Activated T-cell treated with anti-CD3 and anti-CD28 coated beads for 48 hours (primary cell): Measurements from ENCODE around the gene NCKAP5L.
"Not testable (repeated sequence)": the region's sequence is repeated elsewhere in the genome, so short reads cannot be mapped to it uniquely, and the experiment has no call there.

Experiments
- DNase-seq: peaks from one replicate; pipeline ENCODE4 v3.0.0-alpha.2; 2020; ENCODE audit warnings: low read depth

Gene NCKAP5L

DNA sequence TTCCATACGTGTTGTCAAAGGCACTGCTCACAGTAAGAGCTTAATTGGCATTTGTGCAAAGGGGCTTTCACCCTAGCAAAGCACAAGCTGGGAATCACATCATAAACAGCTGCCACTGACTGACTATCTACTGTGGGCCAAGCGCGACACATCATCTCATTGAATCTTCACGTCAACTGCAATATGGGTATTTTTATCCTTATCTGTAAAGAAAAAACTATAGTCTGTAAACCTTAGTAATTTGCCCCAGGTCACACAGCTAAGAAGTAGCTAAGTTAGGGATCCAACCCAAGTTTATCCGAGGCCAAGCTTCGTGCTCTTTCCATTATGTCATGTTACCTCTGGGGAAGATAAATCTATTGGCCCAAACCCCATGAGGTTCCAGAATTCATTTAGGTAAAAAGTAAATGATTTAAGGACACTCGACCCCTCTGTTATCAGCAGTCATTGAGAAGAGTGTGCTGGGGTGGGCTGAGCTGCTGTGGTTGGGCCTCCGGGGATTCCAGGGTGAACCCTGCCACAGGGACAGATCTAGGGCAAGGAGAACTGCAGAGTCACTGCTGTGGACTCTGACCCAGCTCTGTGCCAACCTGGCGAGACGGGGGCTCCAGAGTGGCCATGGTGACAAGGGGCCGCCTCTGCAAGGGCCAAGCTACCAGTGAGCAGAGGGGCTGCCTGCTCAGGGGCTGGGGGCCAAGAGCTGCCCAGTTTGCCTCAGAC, 27.6 kb downstream of the NCKAP5L start:
- no peak for DNase-seq

DNA sequence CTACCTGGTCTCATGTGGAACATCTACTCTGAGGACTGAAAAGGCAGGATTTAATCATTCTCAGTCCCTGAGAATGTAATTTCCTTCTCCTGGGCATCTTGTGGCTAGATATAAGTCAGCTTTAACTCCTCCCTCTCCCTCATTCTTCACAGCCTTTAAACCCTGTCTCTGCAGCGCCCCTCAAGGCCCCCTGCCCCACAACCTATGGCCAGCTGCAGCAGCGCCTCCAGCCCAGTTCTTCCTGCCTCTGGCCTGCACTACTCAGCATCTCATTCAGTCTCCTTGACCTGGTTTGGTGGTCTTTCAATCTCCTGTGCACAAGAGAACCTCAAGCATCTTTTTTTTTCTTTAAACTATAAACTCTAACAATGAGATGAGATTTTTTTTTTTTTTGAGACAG, 29.3 kb downstream of the NCKAP5L start:
- no peak for DNase-seq

DNA sequence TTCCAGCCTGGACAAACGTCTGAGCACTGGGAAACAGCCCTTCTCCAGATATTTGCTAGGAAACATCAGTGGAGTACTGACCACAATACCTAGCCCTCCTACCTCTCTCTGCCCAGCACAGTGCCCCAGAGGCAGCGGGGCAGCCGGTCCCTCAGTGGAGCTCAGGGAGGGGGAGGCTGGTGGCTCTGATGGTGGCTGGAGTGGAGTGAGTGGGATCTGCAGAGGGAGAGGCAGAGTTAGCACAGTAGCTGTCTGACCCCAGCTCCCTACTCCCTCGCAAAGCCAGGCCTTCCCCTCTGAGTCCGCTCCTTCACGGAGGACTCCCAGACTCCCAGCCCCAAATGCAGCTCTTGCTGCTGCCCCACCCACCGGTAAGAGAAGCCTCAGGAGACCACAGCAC, 30.0 kb downstream of the NCKAP5L start:
- DNase-seq, result no peak

DNA sequence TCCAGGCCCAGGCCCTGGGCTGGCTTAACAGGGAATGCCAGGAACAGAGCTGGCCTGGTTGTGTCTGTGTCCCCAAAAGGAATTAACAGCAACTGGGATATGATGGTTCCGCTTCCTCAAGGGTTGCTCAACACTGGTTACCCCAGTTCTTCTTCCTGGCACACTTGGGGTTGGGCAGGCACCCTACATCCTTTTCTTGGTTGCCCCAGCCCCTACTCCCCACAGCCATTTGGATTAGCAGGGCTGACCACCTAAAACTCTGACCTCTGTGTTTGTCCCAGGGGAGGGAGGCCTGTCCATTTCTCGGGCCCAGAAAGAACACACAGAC, 30.8 kb downstream of the NCKAP5L start:
- no peak for DNase-seq

DNA sequence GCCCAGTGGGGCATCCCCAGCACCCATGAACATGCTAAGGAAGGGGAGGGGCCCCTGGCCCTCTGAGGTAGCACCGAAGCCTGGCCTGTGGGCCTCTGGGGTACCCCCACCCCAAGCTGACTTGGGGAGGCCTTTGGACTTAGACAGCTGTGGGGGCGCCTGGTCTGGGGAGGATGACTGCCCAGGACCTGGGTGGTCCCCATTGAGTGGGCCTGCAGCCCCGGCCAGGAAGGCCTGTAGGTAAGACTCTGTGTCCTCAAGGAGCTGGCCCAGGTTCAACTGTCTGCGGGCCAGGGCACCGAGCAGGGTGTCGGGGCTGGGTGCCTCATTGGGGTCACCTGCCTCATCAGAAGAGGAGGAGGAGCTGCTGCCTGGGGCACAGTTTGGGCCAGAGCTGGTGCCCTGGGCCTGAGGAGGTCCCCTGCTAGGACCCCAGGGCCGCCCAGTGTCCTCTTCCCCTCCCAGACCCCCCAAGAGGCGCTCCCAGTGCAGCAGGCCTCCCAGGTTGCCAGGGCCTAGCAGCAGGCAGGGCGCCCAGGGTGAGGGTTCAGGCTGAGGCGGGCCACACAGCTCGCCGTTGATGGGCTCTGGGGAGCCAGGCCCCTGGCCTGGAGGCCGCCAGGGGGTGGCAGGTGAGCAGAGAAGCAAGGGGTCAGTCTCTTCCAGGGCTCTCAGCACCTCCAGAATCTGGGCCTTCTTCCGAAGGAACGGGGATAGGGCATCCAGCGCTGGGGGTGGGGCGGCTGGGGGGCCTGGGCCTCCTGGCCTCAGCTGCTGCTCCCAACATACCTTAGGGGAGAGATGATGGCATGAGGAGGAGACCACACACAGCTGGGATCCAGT, 31.4 kb downstream of the NCKAP5L start:
- DNase-seq, result no peak

DNA sequence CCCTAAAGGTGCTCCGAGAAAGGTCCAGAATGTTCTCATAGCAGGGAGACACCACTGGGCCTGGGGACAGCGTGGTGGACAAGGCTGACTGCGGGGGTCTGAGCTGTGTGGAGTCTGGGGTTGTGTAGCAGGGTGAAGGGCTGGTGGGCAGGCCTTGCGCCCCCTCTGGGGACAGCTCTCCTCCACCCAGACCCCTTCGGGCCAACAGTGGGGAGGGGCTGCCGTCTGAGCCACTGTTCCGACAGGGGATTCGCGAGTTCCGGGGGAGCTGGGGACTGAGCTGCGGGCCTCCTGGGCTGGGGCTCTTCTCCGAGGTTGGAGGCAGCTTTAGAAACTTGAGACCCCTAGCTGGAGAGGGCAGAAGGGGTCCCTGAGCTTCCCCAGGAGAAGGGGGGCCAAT, 32.1 kb downstream of the NCKAP5L start:
- DNase-seq, result no peak

DNA sequence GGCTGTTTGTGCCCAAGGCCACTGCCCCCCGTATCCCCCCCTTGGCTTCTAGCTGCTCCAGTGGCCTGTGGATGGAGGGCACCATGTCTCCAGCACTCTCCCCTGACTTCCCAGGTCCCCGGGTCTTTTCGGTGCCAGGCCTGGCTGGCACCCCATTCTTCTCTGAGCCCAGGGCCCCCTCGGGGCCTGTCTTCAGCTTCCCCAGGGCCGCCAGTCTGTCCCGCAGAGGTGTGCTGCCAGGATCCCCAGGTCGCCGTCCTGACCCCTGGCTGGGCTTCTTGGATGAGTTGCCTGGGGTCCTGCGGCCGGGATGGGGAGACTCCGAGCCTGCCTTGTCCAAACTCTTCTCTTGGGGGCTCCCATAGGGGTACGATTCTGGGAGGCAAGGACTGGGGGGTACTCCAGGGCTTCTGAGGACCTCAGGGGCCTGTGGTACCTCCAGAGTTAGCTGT, 32.5 kb downstream of the NCKAP5L start:
- DNase-seq, result no peak

DNA sequence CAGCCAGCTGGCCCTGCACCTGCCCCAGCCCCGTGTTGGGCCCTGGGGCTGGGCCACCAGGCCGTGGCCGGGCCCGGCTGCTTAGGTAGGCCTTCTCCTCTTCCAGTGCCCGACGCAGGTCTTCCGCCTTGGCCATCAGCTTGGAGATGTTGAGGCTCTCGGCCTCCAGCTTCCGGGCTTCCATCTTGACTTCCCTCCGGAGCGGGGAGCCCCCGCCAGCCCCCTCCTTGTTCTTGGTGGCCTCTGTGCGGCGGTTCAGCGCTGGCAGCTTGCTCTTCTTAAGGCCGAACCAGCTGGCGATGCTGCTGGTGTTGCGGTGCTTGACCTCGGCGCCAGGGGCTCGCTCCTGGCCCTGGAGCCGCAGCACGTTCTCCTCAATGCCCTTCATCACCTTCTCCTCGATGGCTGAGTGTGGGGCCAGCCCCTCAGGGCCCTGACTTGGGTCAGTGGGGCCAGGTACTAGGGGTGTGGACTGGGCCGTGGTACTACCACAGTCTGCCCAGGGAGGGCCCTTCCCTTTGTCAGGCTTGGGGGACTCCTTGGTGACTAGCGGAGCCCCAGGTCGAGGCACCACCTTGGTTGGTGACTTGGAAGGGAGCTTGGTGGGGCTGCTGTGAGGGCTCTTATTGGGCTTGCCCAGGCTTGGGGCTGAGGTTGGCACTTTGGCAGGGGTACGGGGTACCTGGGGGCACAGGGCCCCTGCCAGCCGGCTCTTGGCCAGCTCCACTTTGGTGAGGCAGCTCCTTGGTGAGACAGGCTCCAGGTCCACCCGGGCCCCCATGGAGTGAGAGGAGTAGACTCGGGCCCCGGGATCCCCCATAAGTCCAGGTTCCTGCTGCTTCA, 33.2 kb downstream of the NCKAP5L start:
- DNase-seq, result no peak

DNA sequence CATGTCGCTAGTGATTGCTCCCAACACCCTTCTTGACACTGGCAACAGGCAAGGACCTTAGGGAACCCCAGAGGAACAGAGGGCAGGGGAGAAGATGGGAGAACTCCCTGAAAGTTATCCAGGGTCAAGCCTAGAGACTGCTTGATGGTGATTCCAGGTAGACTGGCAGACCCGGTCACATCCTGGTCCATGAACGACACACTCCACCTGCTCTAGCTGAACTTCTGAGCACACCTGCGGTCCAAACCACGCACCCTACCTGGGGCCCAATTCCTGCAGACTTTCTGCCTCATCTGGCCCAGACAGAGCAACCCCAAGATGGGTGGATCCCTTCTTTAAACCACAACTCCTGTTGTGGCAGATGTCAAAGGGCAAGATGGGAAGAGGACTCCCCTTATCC, 34.2 kb downstream of the NCKAP5L start:
- DNase-seq, result no peak

DNA sequence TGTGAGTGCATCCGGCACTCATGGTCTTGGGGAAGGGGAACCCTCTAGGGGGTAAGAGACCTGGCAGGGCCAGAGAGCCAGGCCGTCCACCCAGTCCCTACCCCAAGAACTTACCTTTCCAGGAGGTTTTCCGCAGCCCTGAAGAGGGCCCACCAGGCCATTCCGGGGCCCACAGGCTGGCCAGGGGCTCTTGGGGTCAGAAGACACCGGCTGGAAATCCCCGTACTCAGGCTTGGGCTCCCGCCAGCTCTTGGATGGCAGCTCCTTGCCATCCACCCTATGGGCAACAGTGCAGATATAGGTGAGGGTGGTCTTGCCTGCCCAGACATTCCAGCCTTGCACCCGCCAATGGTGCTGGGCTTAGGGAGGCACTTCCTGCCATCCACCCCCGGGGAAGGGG, 34.6 kb downstream of the NCKAP5L start:
- DNase-seq, result no peak

DNA sequence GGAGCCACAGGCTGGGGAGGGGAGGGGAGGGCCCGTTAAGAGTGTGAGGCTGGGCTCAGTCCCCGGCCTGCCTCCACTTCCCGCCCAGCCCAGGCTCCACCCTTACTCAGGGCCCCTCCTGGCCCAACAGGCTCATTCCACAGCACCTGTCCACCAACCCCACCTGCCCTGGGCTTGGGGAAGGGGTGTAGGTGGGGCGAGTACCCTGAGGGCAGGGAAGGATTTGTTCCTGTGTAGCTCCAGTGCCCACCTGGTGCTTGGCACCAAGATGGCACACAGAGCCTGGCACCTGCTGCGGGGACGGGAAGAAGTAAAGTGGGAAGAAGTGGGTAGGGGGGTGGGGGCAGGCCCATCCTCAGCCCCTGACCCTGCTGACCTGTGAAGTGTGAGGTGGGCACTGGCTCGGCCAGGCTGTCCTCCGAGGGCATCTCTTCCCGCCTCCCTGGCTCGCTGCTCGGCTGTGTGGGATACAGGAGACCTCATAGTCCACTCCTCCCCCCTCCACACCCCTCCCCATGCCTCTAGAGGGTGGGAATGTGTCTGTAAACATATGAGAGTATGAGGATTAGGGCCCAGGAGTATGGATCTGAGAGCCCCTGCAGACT, 35.1 kb downstream of the NCKAP5L start:
- DNase-seq, result no peak

DNA sequence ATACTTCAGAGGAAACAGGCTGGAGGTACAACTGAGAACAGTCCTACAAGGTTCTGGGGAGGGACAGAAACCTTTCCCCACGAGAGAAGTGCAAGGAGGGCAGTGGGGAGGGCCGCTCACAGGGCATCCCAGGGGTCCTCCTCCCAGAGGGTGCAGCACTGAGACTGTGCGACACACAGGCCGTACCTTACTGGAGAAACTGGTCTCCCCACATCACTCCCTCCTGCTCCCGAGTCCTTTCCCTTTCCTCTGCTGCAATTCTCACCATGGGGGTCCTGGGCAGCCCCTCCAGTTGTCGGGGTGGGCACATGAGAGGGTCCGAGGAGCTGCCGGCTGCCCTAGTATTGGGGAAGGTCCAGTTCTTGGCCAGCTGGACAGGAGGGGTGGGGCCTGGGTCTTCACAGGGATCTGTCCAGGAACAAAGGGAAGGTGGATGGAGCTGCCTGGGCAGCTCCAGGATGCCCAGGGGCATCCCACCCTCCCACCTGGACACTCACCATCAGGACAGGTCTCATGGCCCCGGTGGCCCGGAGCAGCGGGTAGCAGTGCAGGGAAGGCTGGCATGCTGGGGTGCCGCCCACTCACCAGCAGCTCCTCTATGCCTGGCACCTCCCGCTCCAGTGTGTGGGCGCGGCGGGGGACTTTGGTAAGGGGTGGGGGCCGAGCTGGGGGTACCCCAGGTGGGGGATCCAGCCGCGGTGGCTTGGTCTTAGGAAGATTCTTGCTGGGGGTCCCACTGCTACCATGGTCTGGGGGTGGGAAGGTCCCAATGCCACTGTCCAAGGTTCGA, 35.8 kb downstream of the NCKAP5L start:
- DNase-seq, result no peak

DNA sequence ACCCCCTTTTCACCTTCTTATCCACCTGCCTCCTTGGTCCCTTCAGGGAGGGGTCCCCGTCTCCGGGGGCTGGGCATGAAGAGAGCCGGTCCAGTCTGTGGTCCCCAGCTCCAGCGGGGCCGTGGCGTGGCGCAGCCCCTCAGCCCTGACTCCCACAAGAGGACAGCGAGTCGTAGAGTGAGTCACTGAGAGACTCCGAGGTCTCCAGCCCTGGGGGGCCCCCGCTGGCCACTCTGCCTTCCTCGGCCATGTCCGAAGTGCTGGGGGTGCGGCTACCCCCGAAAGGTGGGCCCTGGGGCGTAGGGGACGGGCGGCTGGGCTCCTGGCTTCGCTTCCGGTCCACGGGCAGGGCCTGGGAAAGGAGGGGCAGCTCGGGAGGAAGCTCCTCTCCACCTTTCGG, 36.5 kb downstream of the NCKAP5L start:
- DNase-seq, result no peak

DNA sequence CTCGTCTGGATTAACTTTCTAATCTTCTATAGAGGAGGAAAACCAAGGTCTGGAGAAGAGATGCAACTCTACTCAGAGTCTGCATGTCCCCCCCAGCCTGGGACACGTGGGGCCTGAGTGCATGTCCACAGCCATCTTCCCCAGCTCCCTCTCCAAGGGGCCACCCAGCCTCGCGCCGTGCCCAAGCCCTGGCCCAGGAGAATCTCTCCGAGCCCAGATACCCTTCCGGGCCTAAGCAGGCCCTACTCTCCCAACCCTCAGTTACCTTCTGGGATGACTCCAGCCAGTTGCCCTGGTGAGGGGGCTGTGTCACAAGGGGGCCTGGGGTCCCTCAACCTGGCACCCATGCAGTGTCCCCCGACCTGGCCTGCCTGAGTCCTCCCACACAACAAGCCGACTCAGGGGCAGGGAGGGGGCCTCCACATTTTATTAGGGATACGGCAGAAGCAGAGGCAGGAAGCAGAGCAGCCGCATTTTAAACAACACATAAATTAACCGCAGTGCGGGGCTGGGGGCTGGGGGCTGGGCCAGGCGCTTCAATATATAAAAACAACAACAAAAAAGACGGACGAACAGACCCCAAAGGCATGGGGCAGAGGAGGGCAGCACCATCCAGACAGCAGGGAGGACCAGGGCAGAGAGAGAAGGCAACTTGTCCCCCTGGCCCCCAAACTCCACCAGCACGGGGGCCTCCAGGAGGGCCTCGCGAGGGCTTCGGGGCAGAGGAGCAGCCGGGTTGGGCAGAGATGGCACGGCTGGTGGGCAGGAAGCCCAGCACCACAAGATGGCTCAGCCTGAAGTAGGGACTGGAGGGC, 37.3 kb downstream of the NCKAP5L start:
- DNase-seq, result no peak

DNA sequence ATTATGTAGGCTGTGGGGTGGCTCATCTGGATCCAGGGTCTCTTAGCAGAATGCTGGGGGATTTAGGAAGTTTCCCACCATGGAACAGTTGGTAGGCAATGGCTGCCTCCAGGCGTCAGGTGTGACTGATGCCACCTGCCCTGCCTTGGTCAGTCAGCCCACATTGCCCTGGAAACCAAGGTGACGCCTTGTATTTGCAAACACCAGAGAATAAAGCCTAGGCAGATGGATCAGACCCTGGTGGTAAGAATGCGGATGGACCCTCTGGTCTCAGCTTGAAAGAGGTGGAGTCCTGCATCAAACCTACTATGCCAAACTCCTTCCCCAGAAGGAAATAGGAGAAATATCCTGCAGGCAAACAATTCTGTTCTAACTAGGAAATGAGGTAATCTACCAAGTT, 38.2 kb downstream of the NCKAP5L start:
- no peak for DNase-seq

DNA sequence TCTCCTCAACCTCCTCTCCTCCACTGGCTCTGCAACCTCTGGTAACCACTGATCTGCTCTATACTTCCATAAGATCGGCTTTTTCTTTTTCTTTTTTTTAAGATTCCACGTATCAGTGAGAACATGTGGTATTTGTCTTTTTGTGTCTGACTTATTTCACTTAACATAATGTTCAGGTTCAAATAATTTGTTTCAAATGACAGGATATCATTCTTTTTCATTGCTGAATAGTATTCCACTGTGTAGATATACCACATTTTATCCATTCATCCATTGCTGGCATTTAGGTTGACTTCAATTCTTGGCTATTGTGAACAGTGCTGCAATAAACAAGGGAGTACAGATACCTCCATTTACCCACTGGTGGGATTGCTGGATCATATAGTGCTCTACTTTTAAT, 40.5 kb downstream of the NCKAP5L start:
- no peak for DNase-seq

DNA sequence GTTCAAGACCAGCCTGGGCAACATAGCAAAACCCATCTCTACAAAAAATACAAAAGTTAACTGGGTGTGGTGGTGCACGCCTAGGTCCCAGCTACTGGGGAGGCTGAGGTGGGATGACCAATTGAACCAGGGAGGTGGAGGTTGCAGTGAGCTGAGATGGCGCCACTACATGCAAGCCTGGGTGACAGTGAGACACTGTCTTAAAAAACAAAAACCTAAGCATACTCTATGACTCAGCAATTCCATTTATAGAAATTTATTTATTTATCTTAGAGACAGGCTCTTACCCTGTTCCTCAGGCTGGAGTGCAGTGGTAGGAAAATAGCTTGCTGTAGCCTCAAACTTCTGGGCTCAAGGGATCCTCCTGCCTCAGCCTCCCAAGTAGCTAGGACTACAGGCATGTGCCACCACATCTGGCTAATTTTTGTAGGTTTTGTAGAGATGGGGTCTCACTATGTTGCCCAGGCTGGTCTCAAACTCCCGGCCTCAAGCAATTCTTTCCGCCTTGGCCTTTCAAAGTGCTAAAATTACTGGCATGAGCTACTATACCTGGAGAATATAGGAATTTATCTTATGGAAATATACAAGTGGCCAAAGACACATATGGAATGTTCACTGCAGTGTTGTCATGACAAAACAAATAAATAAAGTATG, 43.3 kb downstream of the NCKAP5L start:
- DNase-seq, result no peak

DNA sequence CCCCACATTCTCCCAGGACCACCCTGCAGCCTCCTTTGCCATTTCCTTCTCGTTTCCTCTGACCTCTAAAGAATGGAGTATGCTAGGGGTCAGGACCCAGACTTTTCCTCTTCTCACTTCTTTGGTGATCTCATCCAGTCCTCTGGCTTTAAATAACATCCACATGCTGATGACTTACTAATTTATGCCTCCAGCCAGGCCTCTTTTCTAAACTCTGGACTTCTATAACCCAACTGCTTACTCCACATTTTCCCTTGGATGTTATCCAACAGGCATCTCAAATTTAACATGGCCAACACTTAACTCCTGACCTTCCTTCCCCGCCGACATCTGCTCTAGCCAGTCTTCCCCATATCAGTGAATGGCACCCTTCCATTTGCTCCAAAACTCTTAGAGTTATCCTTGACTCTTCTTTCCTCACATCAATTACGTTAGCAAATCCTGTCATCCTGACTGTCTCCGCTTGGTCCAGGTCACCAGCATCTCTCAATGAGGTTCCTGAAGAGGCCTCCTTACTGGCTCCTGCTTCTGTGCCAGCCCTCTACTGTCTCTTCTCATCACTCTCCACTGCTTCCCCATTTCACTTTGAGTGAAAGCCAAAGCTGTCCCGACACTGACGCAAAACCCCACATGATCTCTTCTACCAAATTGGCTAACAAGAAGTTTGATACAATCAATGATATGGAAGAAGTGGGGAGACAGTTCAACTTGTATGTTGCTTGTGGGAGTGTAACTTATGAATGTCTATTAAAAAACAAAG, 44.1 kb downstream of the NCKAP5L start:
- no peak for DNase-seq

DNA sequence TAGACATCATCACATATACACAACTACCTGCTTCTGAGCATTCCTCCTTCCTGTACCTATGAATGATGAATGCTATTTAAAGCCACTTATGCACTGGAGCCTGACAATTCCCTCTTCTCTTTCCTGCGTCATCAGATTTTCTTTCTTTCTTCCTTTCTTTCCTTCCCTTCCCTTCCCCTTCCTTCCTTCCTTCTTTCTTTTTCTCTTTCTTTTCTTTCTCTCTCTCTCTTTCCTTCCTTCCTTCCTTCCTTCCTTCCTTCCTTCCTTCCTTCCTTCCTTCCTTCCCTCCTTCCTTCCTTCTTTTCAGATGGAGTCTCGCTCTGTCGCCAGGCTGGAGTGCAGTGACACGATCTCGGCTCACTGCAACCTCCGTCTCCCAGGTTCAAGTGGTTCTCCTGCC, 47.3 kb downstream of the NCKAP5L start:
- not testable (repeated sequence) for DNase-seq
